WTC11 (cell line): ENCODE measurements around the gene EFNA5. TPM values are rescaled to one million over a fixed set of nuclear protein-coding genes. Genes with fewer than 3 reads are reported as not detected.

Experiments
- ATAC-seq: fragments of 200-7000 bp; cut with Tn5 transposase; 2 replicates; pipeline ENCODE4 v1.10.0; 2021; ENCODE audit warnings: mild to moderate bottlenecking, moderate library complexity
- CTCF ChIA-PET: fragments of 300-600 bp; sonication (Branson Sonifier 250); formaldehyde crosslinking; loops from one replicate; lab custom pipeline; 2021; ENCODE audit warnings: antibody characterized with exemption; lab: Charles Lee
- POLR2A ChIA-PET: fragments of 350-600 bp; sonication (Branson Sonifier 250); formaldehyde crosslinking; loops from one replicate; lab custom pipeline; 2021; ENCODE audit warnings: antibody characterized with exemption; lab: Charles Lee
- DNase-seq: peaks from one replicate; pipeline ENCODE4 v3.0.0; 2021; ENCODE audit warnings: low spot score
- H3K27ac Mint-ChIP-seq: 2 replicates; pipeline ENCODE4 v1.8.0; 2021; ENCODE audit warnings: mixed read lengths
- H3K27me3 Mint-ChIP-seq: 2 replicates; pipeline ENCODE4 v1.8.0; 2021; ENCODE audit warnings: low read depth, mild to moderate bottlenecking, moderate library complexity, mixed read lengths
- H3K36me3 Mint-ChIP-seq: 2 replicates; pipeline ENCODE4 v1.8.0; 2021; ENCODE audit warnings: mixed read lengths
- H3K4me1 Mint-ChIP-seq: 2 replicates; pipeline ENCODE4 v1.8.0; 2022; ENCODE audit warnings: mixed read lengths
- H3K4me3 Mint-ChIP-seq: 2 replicates; pipeline ENCODE4 v1.8.0; 2021; ENCODE audit warnings: mild to moderate bottlenecking, moderate library complexity, mixed read lengths
- H3K9me3 Mint-ChIP-seq: 2 replicates; pipeline ENCODE4 v1.8.0; 2021; ENCODE audit warnings: mixed read lengths
- ETV6 ChIP-seq: sonication (generic); formaldehyde crosslinking; IDR thresholded peaks from 2 replicates; pipeline ENCODE4 v1.8.1; 2022; ENCODE audit warnings: mild to moderate bottlenecking, missing genetic modification reagents
- FOXJ3 ChIP-seq: sonication (generic); formaldehyde crosslinking; IDR thresholded peaks from 2 replicates; pipeline ENCODE4 v1.9.0; 2021; ENCODE audit warnings: missing genetic modification reagents, mild to moderate bottlenecking, borderline replicate concordance
- FOXK1 ChIP-seq: sonication (generic); formaldehyde crosslinking; IDR thresholded peaks from 2 replicates; pipeline ENCODE4 v1.8.0; 2022; ENCODE audit warnings: mild to moderate bottlenecking, moderate library complexity, missing genetic modification reagents
- GABPB1 ChIP-seq: sonication (generic); formaldehyde crosslinking; IDR thresholded peaks from 2 replicates; pipeline ENCODE4 v1.8.1; 2023; ENCODE audit warnings: mild to moderate bottlenecking, missing genetic modification reagents
- KAT7 ChIP-seq: sonication (generic); formaldehyde crosslinking; IDR thresholded peaks from 2 replicates; pipeline ENCODE4 v1.8.1; 2023; ENCODE audit warnings: missing genetic modification reagents, mild to moderate bottlenecking, borderline replicate concordance
- NFYB ChIP-seq: sonication (generic); formaldehyde crosslinking; conservative IDR thresholded peaks from 2 replicates; pipeline ENCODE4 v1.8.0; 2022; ENCODE audit warnings: low read depth, missing genetic modification reagents
- SMAD3 ChIP-seq: sonication (generic); formaldehyde crosslinking; IDR thresholded peaks from 2 replicates; pipeline ENCODE4 v1.8.0; 2022; ENCODE audit warnings: missing genetic modification reagents, mild to moderate bottlenecking, borderline replicate concordance
- ZNF219 ChIP-seq: sonication (generic); formaldehyde crosslinking; IDR thresholded peaks from 2 replicates; pipeline ENCODE4 v1.8.0; 2023; ENCODE audit warnings: missing genetic modification reagents, mild to moderate bottlenecking, borderline replicate concordance
- ZNF317 ChIP-seq: sonication (generic); formaldehyde crosslinking; IDR thresholded peaks from 2 replicates; pipeline ENCODE4 v1.8.1; 2023; ENCODE audit warnings: low read depth, mild to moderate bottlenecking, moderate library complexity, missing genetic modification reagents, borderline replicate concordance
- total RNA-seq: library from RNA; stranded (reverse); gene quantifications from 3 replicates; pipeline ENCODE4 v1.2.3, GENCODE V29; 2021
- TF ChIP-seq, protein P1 (sequence below): sonication (generic); formaldehyde crosslinking; IDR thresholded peaks from 2 replicates; pipeline ENCODE4 v1.8.1; 2023; ENCODE audit warnings: mild to moderate bottlenecking, missing genetic modification reagents, moderate library complexity
- TF ChIP-seq, protein P2 (sequence below): fragments of 250-450 bp; sonication (Bioruptor Pico); conservative IDR thresholded peaks from 2 replicates; pipeline ENCODE4 v1.9.0; 2021; ENCODE audit warnings: mild to moderate bottlenecking
- TF ChIP-seq, protein P3 (sequence below): fragments of 250-450 bp; sonication (Bioruptor Pico); IDR thresholded peaks from 2 replicates; pipeline ENCODE4 v2.1.2; 2022; ENCODE audit warnings: mild to moderate bottlenecking, moderate library complexity
- TF ChIP-seq, protein P4 (sequence below): sonication (generic); formaldehyde crosslinking; IDR thresholded peaks from 2 replicates; pipeline ENCODE4 v1.8.0; 2022; ENCODE audit warnings: mild to moderate bottlenecking, missing genetic modification reagents
- TF ChIP-seq, protein P5 (sequence below): sonication (generic); formaldehyde crosslinking; IDR thresholded peaks from 2 replicates; pipeline ENCODE4 v1.8.1; 2023; ENCODE audit warnings: mild to moderate bottlenecking, moderate library complexity, missing genetic modification reagents
- TF ChIP-seq, protein P6 (sequence below): fragments of 250-450 bp; sonication (Bioruptor Pico); IDR thresholded peaks from 2 replicates; pipeline ENCODE4 v1.9.0; 2021; ENCODE audit warnings: mild to moderate bottlenecking
- TF ChIP-seq, protein P7 (sequence below): fragments of 250-450 bp; sonication (Bioruptor Pico); IDR thresholded peaks from 2 replicates; pipeline ENCODE4 v1.9.0; 2021; ENCODE audit warnings: moderate library complexity, mild to moderate bottlenecking, inconsistent platforms, borderline replicate concordance
- TF ChIP-seq, protein P8 (sequence below): sonication (generic); formaldehyde crosslinking; IDR thresholded peaks from 2 replicates; pipeline ENCODE4 v1.8.1; 2023; ENCODE audit warnings: mild to moderate bottlenecking, missing genetic modification reagents
- TF ChIP-seq, protein P9 (sequence below): sonication (generic); formaldehyde crosslinking; IDR thresholded peaks from 2 replicates; pipeline ENCODE4 v1.8.1; 2022; ENCODE audit warnings: low read depth, mild to moderate bottlenecking, moderate library complexity, missing genetic modification reagents, borderline replicate concordance
- TF ChIP-seq, protein P10 (sequence below): sonication (generic); formaldehyde crosslinking; IDR thresholded peaks from 2 replicates; pipeline ENCODE4 v1.8.1; 2022; ENCODE audit warnings: low read depth, missing genetic modification reagents, borderline replicate concordance

The EFNA5 gene
- total RNA-seq, 1 experiment from 2014 or later, result 17.4 TPM

DNA sequence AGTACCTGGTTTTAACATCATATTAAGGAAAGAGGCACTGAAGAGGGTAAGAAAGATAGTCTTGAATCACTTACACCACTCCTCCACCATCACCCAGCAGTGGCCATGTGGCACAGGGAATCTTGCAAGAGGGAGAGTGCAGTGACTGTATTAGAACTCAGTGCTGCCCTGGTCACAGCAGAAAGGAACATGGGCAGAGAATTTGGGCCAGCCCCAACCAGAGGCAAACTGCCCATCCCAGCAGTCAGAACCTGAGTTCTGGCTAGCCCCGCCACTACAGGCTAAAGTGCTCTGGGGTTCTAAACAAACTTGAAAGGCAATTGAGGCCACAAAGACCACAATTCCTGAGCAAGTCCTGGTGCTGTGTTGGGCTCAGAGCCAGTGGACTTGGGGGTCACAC is 16.7 kb upstream of the EFNA5 start:
- ATAC-seq (no peak; the same call in 1 of the 2 replicates), DNase-seq (no peak)
- Mint-ChIP-seq H3K27me3 (no peaks in the 10 kb centered on the region), H3K4me3 (no peak overlapping the region), H3K27ac (no peak overlapping the region), H3K9me3 (peaks cover 25% of the 10 kb centered on the region), H3K4me1 (peaks cover 5% of the 10 kb centered on the region), H3K36me3 (peaks cover 12% of the 10 kb centered on the region)
- TF ChIP-seq, protein P1, sequence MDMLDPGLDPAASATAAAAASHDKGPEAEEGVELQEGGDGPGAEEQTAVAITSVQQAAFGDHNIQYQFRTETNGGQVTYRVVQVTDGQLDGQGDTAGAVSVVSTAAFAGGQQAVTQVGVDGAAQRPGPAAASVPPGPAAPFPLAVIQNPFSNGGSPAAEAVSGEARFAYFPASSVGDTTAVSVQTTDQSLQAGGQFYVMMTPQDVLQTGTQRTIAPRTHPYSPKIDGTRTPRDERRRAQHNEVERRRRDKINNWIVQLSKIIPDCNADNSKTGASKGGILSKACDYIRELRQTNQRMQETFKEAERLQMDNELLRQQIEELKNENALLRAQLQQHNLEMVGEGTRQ (CRISPR knock-in tag), result no peak
- TF ChIP-seq, protein P2, sequence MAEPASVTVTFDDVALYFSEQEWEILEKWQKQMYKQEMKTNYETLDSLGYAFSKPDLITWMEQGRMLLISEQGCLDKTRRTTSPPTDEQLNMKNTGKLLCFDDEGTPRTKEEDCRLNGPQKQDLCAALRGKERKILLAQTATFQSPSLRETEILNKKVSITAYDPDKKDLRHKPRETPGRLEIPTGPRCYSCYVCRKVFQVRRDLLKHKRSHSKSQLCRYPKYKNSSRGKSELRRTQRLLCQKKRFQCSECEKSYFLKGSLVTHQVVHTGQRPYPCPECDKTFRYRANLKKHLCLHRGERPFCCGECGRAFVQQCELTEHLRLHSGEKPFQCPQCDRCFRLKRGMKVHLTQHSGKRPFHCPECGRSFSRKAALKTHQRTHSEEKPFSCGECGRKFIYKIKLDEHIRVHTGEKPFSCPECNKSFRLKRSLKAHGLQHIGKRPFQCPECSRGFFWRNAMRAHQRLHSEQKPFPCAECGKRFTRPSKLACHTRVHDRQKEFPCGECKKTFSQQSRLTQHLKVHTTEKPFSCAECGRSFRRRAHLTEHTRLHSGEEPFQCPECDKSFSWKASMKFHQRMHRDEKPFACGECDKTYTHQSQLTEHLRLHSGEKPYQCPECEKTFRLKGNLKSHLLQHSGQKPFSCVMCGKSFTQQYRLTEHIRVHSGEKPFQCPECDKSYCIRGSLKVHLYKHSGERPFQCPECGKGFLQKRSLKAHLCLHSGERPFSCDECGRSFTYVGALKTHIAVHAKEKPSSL (CRISPR knock-in tag), result no peak
- TF ChIP-seq ETV6 (CRISPR knock-in tag) (no peak), ZNF317 (no peak), FOXJ3 (CRISPR knock-in tag) (no peak), ZNF219 (no peak), FOXK1 (no peak), SMAD3 (CRISPR knock-in tag) (no peak), GABPB1 (CRISPR knock-in tag) (no peak), NFYB (CRISPR knock-in tag) (no peak), KAT7 (CRISPR knock-in tag) (no peak)
- TF ChIP-seq, protein P3, sequence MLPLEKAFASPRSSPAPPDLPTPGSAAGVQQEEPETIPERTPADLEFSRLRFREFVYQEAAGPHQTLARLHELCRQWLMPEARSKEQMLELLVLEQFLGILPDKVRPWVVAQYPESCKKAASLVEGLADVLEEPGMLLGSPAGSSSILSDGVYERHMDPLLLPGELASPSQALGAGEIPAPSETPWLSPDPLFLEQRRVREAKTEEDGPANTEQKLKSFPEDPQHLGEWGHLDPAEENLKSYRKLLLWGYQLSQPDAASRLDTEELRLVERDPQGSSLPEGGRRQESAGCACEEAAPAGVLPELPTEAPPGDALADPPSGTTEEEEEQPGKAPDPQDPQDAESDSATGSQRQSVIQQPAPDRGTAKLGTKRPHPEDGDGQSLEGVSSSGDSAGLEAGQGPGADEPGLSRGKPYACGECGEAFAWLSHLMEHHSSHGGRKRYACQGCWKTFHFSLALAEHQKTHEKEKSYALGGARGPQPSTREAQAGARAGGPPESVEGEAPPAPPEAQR (CRISPR knock-in tag), result no peak
- TF ChIP-seq, protein P4, sequence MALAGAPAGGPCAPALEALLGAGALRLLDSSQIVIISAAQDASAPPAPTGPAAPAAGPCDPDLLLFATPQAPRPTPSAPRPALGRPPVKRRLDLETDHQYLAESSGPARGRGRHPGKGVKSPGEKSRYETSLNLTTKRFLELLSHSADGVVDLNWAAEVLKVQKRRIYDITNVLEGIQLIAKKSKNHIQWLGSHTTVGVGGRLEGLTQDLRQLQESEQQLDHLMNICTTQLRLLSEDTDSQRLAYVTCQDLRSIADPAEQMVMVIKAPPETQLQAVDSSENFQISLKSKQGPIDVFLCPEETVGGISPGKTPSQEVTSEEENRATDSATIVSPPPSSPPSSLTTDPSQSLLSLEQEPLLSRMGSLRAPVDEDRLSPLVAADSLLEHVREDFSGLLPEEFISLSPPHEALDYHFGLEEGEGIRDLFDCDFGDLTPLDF (CRISPR knock-in tag), result no peak
- TF ChIP-seq, protein P5, sequence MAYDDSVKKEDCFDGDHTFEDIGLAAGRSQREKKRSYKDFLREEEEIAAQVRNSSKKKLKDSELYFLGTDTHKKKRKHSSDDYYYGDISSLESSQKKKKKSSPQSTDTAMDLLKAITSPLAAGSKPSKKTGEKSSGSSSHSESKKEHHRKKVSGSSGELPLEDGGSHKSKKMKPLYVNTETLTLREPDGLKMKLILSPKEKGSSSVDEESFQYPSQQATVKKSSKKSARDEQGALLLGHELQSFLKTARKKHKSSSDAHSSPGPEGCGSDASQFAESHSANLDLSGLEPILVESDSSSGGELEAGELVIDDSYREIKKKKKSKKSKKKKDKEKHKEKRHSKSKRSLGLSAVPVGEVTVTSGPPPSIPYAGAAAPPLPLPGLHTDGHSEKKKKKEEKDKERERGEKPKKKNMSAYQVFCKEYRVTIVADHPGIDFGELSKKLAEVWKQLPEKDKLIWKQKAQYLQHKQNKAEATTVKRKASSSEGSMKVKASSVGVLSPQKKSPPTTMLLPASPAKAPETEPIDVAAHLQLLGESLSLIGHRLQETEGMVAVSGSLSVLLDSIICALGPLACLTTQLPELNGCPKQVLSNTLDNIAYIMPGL (CRISPR knock-in tag), result no peak
- TF ChIP-seq, protein P6, sequence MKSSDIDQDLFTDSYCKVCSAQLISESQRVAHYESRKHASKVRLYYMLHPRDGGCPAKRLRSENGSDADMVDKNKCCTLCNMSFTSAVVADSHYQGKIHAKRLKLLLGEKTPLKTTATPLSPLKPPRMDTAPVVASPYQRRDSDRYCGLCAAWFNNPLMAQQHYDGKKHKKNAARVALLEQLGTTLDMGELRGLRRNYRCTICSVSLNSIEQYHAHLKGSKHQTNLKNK (CRISPR knock-in tag), result no peak
- ChIA-PET POLR2A (no interaction called here), CTCF (no interaction called here)

DNA sequence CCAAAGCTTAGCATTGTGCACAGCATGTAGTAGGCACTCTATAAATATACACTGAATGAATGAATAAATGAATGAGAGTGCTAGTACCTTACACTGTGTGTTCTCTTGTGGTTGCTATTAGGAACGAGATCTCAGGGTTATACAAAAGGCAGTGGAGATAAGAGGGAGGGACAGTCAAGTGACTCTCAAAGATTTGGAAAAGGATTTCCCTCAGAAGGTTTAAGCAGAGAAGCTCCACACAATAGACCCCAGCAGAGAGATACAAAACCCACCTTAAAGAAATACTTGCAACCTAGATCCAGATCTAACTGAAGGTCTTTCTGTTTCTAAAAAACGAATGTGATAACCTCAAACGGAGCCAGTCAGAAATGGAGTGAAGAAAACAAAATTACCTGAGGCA is 11.8 kb upstream of the EFNA5 start:
- Mint-ChIP-seq H3K27me3 (no peaks in the 10 kb centered on the region), H3K36me3 (no peaks in the 10 kb centered on the region), H3K9me3 (no peaks in the 10 kb centered on the region), H3K27ac (no peak overlapping the region), H3K4me3 (no peak overlapping the region), H3K4me1 (peaks cover 5% of the 10 kb centered on the region)
- POLR2A ChIA-PET, result interaction anchor here (0.6 kb wide), 1 partner anchor 10 kb away, joined by 3 read pairs; no protein-coding TSS in a partner anchor
- CTCF ChIA-PET, result no interaction called here
- DNase-seq (no peak), ATAC-seq (no peak)
- TF ChIP-seq, protein P7, sequence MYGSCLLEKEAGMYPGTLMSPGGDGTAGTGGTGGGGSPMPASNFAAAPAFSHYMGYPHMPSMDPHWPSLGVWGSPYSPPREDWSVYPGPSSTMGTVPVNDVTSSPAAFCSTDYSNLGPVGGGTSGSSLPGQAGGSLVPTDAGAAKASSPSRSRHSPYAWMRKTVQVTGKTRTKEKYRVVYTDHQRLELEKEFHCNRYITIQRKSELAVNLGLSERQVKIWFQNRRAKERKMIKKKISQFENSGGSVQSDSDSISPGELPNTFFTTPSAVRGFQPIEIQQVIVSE (CRISPR knock-in tag), result no peak
- TF ChIP-seq, protein P8, sequence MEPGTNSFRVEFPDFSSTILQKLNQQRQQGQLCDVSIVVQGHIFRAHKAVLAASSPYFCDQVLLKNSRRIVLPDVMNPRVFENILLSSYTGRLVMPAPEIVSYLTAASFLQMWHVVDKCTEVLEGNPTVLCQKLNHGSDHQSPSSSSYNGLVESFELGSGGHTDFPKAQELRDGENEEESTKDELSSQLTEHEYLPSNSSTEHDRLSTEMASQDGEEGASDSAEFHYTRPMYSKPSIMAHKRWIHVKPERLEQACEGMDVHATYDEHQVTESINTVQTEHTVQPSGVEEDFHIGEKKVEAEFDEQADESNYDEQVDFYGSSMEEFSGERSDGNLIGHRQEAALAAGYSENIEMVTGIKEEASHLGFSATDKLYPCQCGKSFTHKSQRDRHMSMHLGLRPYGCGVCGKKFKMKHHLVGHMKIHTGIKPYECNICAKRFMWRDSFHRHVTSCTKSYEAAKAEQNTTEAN, result no peak
- TF ChIP-seq, protein P2 (CRISPR knock-in tag), result no peak
- TF ChIP-seq, protein P9, sequence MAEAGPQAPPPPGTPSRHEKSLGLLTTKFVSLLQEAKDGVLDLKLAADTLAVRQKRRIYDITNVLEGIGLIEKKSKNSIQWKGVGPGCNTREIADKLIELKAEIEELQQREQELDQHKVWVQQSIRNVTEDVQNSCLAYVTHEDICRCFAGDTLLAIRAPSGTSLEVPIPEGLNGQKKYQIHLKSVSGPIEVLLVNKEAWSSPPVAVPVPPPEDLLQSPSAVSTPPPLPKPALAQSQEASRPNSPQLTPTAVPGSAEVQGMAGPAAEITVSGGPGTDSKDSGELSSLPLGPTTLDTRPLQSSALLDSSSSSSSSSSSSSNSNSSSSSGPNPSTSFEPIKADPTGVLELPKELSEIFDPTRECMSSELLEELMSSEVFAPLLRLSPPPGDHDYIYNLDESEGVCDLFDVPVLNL (CRISPR knock-in tag), result no peak
- TF ChIP-seq, protein P10, sequence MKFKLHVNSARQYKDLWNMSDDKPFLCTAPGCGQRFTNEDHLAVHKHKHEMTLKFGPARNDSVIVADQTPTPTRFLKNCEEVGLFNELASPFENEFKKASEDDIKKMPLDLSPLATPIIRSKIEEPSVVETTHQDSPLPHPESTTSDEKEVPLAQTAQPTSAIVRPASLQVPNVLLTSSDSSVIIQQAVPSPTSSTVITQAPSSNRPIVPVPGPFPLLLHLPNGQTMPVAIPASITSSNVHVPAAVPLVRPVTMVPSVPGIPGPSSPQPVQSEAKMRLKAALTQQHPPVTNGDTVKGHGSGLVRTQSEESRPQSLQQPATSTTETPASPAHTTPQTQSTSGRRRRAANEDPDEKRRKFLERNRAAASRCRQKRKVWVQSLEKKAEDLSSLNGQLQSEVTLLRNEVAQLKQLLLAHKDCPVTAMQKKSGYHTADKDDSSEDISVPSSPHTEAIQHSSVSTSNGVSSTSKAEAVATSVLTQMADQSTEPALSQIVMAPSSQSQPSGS, result no peak
